WERI-Rb-1 (cell line): ENCODE measurements around the gene GOLM1.

Source experiments
- DNase-seq: peaks from one replicate; pipeline ENCODE4 v3.0.0-alpha.2; 2020
- H3K27ac ChIP-seq: fragments of 250-450 bp; sonication (Bioruptor Pico); 2 replicates; pipeline ENCODE4 v1.5.1; 2020; ENCODE audit warnings: mild to moderate bottlenecking, moderate library complexity
- H3K27me3 ChIP-seq: fragments of 250-450 bp; sonication (Bioruptor Pico); 2 replicates; pipeline ENCODE4 v1.5.1; 2021; ENCODE audit warnings: mild to moderate bottlenecking, low read depth, moderate library complexity; ENCODE audit not compliant: insufficient read depth, severe bottlenecking
- H3K36me3 ChIP-seq: fragments of 250-450 bp; sonication (Bioruptor Pico); 2 replicates; pipeline ENCODE4 v1.5.1; 2020; ENCODE audit warnings: mild to moderate bottlenecking, moderate library complexity
- H3K4me3 ChIP-seq: 2 replicates; pipeline ENCODE4 v1.5.1; 2011; ENCODE audit warnings: low read depth, mild to moderate bottlenecking, control low read depth, low read length
- H3K9me3 ChIP-seq: fragments of 250-450 bp; sonication (Bioruptor Pico); 2 replicates; pipeline ENCODE4 v1.5.1; 2021; ENCODE audit warnings: mild to moderate bottlenecking, moderate library complexity; ENCODE audit not compliant: severe bottlenecking
- CTCF ChIP-seq: IDR thresholded peaks from 2 replicates; pipeline ENCODE4 v1.5.1; 2011; ENCODE audit warnings: low read depth, mild to moderate bottlenecking, control low read depth, inconsistent platforms, low read length

GOLM1 gene

GRCh38 chr9:86078731-86079130 lies 20.6 kb downstream of the GOLM1 start:
- no peaks in the 10 kb centered on the region for H3K27me3 ChIP-seq
- peaks cover 11% of the 10 kb centered on the region for H3K36me3 ChIP-seq
- no peak for DNase-seq
- H3K27ac ChIP-seq, result no peak overlapping the region
- no peaks in the 10 kb centered on the region for H3K9me3 ChIP-seq
- no peak for TF ChIP-seq CTCF
- H3K4me3 ChIP-seq, result no peak overlapping the region

- H3K9me3 ChIP-seq, result no peaks in the 10 kb centered on the region
- H3K4me3 ChIP-seq, result no peak overlapping the region
- H3K27me3 ChIP-seq, result no peaks in the 10 kb centered on the region
- TF ChIP-seq CTCF, result no peak
- no peak for DNase-seq
- no peak overlapping the region for H3K27ac ChIP-seq
- peaks cover 16% of the 10 kb centered on the region for H3K36me3 ChIP-seq
These were observed 22.1 kb downstream of the GOLM1 start for GRCh38 chr9:86077276-86077675.

GRCh38 chr9:86075132-86076109 lies 23.9 kb downstream of the GOLM1 start:
- H3K9me3 ChIP-seq, result no peaks in the 10 kb centered on the region
- H3K4me3 ChIP-seq, result no peak overlapping the region
- DNase-seq, result no peak
- TF ChIP-seq CTCF, result no peak
- no peak overlapping the region for H3K27ac ChIP-seq
- H3K36me3 ChIP-seq, result peaks cover 16% of the 10 kb centered on the region
- no peaks in the 10 kb centered on the region for H3K27me3 ChIP-seq

DNA sequence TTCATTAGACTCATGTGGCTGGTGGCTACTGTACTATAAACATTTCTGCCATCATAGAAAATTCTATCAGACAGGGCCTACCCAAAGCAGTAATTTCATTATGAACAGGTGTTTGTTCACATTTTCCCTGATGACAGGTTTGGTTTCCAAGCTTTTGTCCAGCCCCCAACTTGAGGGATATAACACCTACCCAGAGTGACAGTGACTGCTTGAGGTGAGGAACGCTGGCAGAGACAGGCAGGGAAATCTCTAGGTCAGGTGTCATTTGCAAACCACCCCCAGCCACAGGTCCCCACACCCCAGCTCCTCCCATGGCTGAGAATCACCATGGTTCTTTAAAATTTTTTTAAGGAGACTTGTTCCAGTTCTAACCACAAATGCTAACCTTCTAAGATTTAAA lies 25.5 kb downstream of the GOLM1 start:
- Histone ChIP-seq H3K36me3 (peaks cover 16% of the 10 kb centered on the region), H3K27ac (no peak overlapping the region), H3K27me3 (no peaks in the 10 kb centered on the region), H3K4me3 (no peak overlapping the region), H3K9me3 (no peaks in the 10 kb centered on the region)
- no peak for DNase-seq
- no peak for TF ChIP-seq CTCF

DNA sequence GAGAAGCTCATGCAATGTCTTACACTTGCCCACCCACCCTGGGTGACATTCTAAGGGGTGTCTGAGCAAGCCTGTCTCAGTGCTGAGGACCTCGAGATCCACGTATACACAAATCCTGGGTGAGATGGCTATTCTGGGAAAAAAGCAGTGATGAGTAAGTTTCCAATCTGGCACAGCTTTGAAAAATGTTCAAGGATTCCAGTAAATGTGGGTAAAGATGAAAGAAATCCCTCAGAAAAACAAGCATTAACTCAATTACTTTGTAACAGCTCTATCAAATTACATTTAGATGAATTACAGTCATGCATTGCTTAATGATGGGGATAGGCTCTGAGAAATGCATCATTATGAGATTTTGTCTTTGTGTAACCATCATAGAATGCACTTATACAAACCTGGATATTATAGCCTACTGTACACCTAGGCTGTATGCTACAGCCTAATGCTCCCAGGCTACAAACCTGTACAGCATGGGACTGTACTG lies 26.9 kb downstream of the GOLM1 start:
- no peaks in the 10 kb centered on the region for H3K27me3 ChIP-seq
- no peaks in the 10 kb centered on the region for H3K9me3 ChIP-seq
- TF ChIP-seq CTCF, result no peak
- DNase-seq, result no peak
- H3K27ac ChIP-seq, result no peak overlapping the region
- peaks cover 12% of the 10 kb centered on the region for H3K36me3 ChIP-seq
- no peak overlapping the region for H3K4me3 ChIP-seq
